22Rv1 (cell line): Measurements from ENCODE around the gene FAM181A.

Experiments used
- H3K27ac ChIP-seq: fragments of 450-650 bp; 2 replicates; pipeline ENCODE4 v1.5.1; 2017
- ZFX ChIP-seq: fragments of 450-650 bp; IDR thresholded peaks from 2 replicates; pipeline ENCODE4 v1.6.1; 2017; ENCODE audit warnings: antibody characterized with exemption, borderline replicate concordance
- TF ChIP-seq, protein P1 (sequence below): fragments of 450-650 bp; IDR thresholded peaks from 2 replicates; pipeline ENCODE4 v1.5.1; 2017; ENCODE audit warnings: mild to moderate bottlenecking

FAM181A gene

DNA sequence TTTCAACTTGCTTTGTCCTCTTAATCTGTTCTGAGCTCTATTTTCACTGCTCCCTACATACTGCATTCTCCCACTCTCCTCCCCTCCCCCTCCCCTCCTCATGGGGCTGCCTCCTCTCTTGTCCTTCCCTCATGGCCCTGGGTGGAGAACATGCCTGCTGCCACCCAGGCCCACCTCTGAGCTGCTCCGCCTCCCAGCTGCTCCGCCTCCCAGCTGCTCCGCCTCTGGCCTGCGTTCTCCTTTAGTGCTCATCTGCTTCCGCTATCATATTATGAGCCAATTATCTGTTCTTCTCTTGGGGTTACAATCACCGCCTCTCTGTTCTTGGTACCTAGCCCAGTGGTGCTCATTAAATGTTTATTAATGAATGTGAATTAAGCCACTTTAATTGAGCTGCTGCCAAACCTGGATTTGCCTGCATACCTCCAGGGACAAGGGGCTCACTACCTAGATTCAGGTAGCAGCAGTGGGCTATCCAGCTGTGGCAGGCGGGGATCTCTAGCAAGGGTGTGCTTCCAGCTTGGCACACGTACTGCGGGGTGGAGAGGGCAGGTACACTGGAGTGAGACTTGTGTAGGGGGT, 32.0 kb upstream of the FAM181A start:
- no peak overlapping the region for H3K27ac ChIP-seq
- TF ChIP-seq, protein P1, sequence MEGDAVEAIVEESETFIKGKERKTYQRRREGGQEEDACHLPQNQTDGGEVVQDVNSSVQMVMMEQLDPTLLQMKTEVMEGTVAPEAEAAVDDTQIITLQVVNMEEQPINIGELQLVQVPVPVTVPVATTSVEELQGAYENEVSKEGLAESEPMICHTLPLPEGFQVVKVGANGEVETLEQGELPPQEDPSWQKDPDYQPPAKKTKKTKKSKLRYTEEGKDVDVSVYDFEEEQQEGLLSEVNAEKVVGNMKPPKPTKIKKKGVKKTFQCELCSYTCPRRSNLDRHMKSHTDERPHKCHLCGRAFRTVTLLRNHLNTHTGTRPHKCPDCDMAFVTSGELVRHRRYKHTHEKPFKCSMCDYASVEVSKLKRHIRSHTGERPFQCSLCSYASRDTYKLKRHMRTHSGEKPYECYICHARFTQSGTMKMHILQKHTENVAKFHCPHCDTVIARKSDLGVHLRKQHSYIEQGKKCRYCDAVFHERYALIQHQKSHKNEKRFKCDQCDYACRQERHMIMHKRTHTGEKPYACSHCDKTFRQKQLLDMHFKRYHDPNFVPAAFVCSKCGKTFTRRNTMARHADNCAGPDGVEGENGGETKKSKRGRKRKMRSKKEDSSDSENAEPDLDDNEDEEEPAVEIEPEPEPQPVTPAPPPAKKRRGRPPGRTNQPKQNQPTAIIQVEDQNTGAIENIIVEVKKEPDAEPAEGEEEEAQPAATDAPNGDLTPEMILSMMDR = no peak
- TF ChIP-seq ZFX = no peak

DNA sequence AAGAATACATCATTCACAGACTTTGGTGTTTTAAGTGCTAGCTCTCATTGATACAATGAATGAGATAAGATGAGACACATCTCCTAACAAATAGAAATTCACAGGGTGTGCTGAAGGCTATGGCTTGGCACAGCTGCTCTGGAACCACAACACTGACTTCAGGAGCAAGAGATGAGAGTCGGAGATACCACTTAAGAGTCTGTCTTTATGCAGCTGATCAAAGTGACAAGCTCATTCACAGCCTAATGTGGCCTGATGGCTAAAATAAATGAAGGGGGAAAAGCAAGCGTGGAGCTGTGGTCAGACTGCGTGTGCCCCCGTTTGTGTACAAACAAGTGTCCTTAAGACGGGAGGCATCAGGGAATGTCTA, 29.7 kb upstream of the FAM181A start:
- TF ChIP-seq, protein P1 = no peak
- TF ChIP-seq ZFX = no peak
- H3K27ac ChIP-seq = no peak overlapping the region

DNA sequence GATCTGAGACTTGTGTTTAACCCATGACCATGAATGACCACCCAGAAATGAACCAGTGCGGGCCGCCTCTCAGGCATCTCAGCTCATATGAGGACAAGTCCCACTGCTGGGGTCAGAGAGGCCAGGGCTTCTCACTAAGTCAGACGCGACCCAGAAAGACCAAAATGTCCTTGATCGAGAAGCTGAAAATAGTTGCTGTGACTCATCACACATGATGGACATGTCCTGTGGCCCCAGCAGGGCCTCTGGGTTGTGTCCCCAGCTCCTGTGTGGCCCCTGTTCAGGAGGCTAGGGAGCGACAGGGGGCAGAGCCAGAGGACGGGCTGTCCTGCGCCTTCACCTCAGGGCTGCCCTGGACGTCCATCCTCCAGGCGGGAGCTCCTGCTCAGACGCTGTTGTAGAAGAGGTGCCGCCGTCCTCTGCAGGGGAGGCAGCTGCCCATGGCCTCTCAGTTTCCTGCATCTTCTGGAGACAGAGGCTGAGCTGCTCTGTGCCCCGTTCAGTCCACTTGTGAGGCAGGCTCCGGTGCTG, 29.0 kb upstream of the FAM181A start:
- no peak for TF ChIP-seq ZFX
- TF ChIP-seq, protein P1 = no peak
- no peak overlapping the region for H3K27ac ChIP-seq

DNA sequence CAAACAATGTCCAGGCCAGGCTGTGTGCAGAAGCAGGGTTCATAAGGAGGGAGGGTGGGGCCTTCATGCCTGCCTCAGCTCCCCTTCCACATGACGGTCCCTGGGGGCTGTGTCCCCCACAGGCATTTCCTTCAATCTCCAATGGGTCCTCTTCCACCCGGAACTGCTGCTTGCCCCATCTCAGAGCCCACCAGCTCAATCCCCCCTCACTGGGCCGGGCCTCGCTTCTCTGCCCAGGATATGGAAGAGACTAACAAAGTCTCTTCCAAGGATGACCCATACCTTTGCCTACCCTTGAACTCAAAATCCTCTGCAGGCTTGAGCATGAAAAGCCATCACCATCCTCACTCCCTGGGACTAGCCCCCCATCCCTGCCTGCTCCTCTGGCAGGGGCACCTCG, 28.4 kb upstream of the FAM181A start:
- H3K27ac ChIP-seq = no peak overlapping the region
- TF ChIP-seq ZFX = no peak
- TF ChIP-seq, protein P1 = no peak

DNA sequence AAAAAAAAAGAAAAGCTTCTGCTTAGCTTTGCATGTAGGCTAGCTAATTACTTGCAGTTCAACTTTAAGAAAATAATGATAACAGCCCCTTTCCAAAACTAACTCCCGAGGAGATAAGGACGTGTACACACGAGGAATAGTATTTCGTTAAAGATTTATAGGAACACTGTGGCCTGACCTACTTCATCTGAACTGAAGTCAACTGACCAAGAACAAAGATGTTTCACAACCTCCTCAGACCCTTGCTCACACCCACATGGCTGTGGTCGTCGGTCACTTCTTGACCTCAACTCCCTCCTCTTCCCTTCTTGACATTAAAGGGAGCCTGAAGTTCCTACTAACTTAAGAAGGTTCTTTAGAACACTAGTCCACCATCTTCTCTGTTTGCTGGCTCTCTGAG, 25.3 kb upstream of the FAM181A start:
- no peak overlapping the region for H3K27ac ChIP-seq
- TF ChIP-seq ZFX = no peak
- TF ChIP-seq, protein P1 = no peak

DNA sequence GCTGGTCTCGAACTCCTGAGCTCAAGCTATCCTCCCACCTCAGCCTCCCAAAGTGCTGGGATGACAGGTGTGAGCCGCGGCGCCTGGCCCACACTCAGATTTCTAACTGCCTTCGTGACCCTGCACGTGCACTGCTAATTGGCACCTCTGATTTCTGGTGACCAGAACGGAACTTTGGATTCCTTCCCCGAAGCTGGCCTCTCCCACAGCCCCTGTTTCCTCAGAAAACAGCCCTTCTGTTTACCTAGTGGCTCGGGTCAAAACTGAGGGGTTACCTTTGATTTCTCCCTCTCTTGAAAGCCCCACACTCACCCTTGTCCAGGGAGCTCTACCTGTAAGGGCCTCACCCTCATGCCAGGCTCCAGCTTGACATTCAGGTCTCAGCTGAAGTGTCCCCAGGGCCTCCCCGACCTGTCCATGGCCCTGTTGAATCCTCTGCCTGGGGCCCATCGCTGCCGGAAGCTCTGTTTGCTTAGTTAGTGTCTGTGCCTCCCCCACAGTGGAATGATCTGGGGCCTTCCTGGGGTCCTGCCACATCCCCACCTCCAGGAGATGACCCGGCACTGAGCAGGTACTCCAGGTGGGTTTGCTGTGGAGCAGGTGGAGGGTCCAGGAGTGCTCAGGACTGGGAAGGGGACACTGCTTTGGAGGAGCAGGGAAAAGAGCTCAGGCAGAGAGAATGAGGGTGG, 24.4 kb upstream of the FAM181A start:
- no peak overlapping the region for H3K27ac ChIP-seq
- TF ChIP-seq ZFX = no peak
- TF ChIP-seq, protein P1 = no peak
